HepG2 (cell line): ENCODE results near the gene OTOP3. TPM values are rescaled to one million over a fixed set of nuclear protein-coding genes. Genes with fewer than 3 reads are reported as not detected.

Experiments used
- ARID3A ChIP-seq: IDR thresholded peaks from 2 replicates; pipeline ENCODE4 v1.6.1; 2012; ENCODE audit warnings: low read depth, low read length, improper control_type of control experiment
- E2F5 ChIP-seq: sonication (generic); formaldehyde crosslinking; conservative IDR thresholded peaks from 2 replicates; pipeline ENCODE4 v1.4.0; 2020; ENCODE audit warnings: missing genetic modification reagents
- ESRRA ChIP-seq: sonication (generic); formaldehyde crosslinking; IDR thresholded peaks from 2 replicates; pipeline ENCODE4 v1.5.1; 2020; ENCODE audit warnings: mild to moderate bottlenecking, low read depth, missing genetic modification reagents
- KDM1A ChIP-seq: IDR thresholded peaks from 2 replicates; pipeline ENCODE4 v1.6.1; 2016; ENCODE audit warnings: missing compliant biosample characterization
- MAFF ChIP-seq: IDR thresholded peaks from 2 replicates; pipeline ENCODE4 v1.6.1; 2011; ENCODE audit warnings: low read depth, low read length, improper control_type of control experiment
- MEIS1 ChIP-seq: sonication (generic); formaldehyde crosslinking; IDR thresholded peaks from 2 replicates; pipeline ENCODE4 v1.9.0; 2021; ENCODE audit warnings: mild to moderate bottlenecking, missing genetic modification reagents, moderate library complexity, borderline replicate concordance
- MXD4 ChIP-seq: IDR thresholded peaks from 2 replicates; pipeline ENCODE4 v1.6.1; 2016; ENCODE audit warnings: mild to moderate bottlenecking, missing biosample characterization, missing genetic modification reagents
- NFE2L2 ChIP-seq: fragments of 150-350 bp; IDR thresholded peaks from 2 replicates; pipeline ENCODE4 v1.6.1; 2014; ENCODE audit warnings: low read length
- NONO ChIP-seq, 2 experiments: fragments of 450-650 bp in 1 of 2; sonication (generic) in 1 of 2; formaldehyde crosslinking in 1 of 2; IDR thresholded peaks in 1 of 2; conservative IDR thresholded peaks in 1 of 2; 2 replicates each; pipeline versions ENCODE4 v1.6.1 to v1.8.0; 2017 to 2022; ENCODE audit warnings: mild to moderate bottlenecking in 1 of 2, missing genetic modification reagents in 1 of 2, moderate library complexity in 1 of 2
- PAF1 ChIP-seq: IDR thresholded peaks from 2 replicates; pipeline ENCODE4 v1.6.1; 2016; ENCODE audit warnings: missing genetic modification reagents, missing compliant biosample characterization
- PAWR ChIP-seq: sonication (generic); formaldehyde crosslinking; IDR thresholded peaks from 2 replicates; pipeline ENCODE4 v1.4.0; 2020; ENCODE audit warnings: missing genetic modification reagents, mild to moderate bottlenecking, borderline replicate concordance
- SNAPC2 ChIP-seq: sonication (generic); formaldehyde crosslinking; IDR thresholded peaks from 2 replicates; pipeline ENCODE4 v1.8.1; 2022; ENCODE audit warnings: mild to moderate bottlenecking, missing genetic modification reagents
- ZBTB20 ChIP-seq: sonication (generic); formaldehyde crosslinking; IDR thresholded peaks from 2 replicates; pipeline ENCODE4 v1.8.1; 2023; ENCODE audit warnings: missing genetic modification reagents, low read depth, mild to moderate bottlenecking, borderline replicate concordance
- ZFP41 ChIP-seq: sonication (generic); formaldehyde crosslinking; IDR thresholded peaks from 2 replicates; pipeline ENCODE4 v1.4.0; 2020; ENCODE audit warnings: mild to moderate bottlenecking, missing genetic modification reagents, borderline replicate concordance
- ZGPAT ChIP-seq: IDR thresholded peaks from 2 replicates; pipeline ENCODE4 v1.6.1; 2016; ENCODE audit warnings: mild to moderate bottlenecking
- ZNF225 ChIP-seq: sonication (generic); formaldehyde crosslinking; IDR thresholded peaks from 2 replicates; pipeline ENCODE4 v1.4.0; 2020; ENCODE audit warnings: mild to moderate bottlenecking, missing genetic modification reagents
- ZNF317 ChIP-seq: sonication (generic); formaldehyde crosslinking; IDR thresholded peaks from 2 replicates; pipeline ENCODE4 v1.5.0; 2020; ENCODE audit warnings: mild to moderate bottlenecking, missing genetic modification reagents
- ZNF383 ChIP-seq: sonication (generic); formaldehyde crosslinking; IDR thresholded peaks from 2 replicates; pipeline ENCODE4 v1.4.0; 2020; ENCODE audit warnings: missing genetic modification reagents, mild to moderate bottlenecking, borderline replicate concordance
- ZNF552 ChIP-seq: sonication (generic); formaldehyde crosslinking; IDR thresholded peaks from 2 replicates; pipeline ENCODE4 v1.9.0; 2022; ENCODE audit warnings: missing genetic modification reagents, mild to moderate bottlenecking, borderline replicate concordance
- ZSCAN21 ChIP-seq: sonication (generic); formaldehyde crosslinking; IDR thresholded peaks from 2 replicates; pipeline ENCODE4 v1.8.0; 2022; ENCODE audit warnings: mild to moderate bottlenecking, missing genetic modification reagents, moderate library complexity, borderline replicate concordance
- polyA plus RNA-seq, 8 experiments: library from polyadenylated mRNA; depleted of rRNA in 3 of 8; stranded (reverse) in 7 of 8; unstranded in 1 of 8; fragments of >200 nt; fragmentation: Illumina TruSeq in 4 of 8; extraction: Trizol in 4 of 8; gene quantifications; 2 replicates each; pipeline versions ENCODE4 v1.2.1 to v1.2.3, GENCODE V29; 2011 to 2016; ENCODE audit warnings: low read depth in 4 of 8, missing spikeins in 1 of 8, mixed read lengths in 1 of 8; ENCODE audit not compliant: insufficient read depth in 1 of 8
- total RNA-seq, 5 experiments: library from RNA; depleted of rRNA; stranded (reverse); fragments of >200 nt; fragmentation: Illumina TruSeq; extraction: Trizol; gene quantifications; 2 replicates each; pipeline ENCODE4 v1.2.3, GENCODE V29; 2016; ENCODE audit warnings: low read depth in 1 of 5
- TF ChIP-seq, protein P1 (sequence below): sonication (generic); formaldehyde crosslinking; conservative IDR thresholded peaks from 2 replicates; pipeline ENCODE4 v1.4.0; 2020; ENCODE audit warnings: missing genetic modification reagents
- TF ChIP-seq, protein P2 (sequence below): sonication (generic); formaldehyde crosslinking; conservative IDR thresholded peaks from 2 replicates; pipeline ENCODE4 v1.8.0; 2022; ENCODE audit warnings: mild to moderate bottlenecking, moderate library complexity, missing genetic modification reagents

Gene OTOP3
- total and polyA plus RNA-seq, 2 of the 13 experiments (the other 11 are each of a cell fraction or from before 2014, with no cell fraction given), result not detected

GRCh38 chr17:74981979-74982662 lies 46.4 kb downstream of the OTOP3 start (continued):
- TF ChIP-seq ARID3A, result no peak
- TF ChIP-seq KDM1A, result 0 out of 2 replicates have a peak, but pooled peaks have one; percentile 8
- no peak for TF ChIP-seq NFE2L2
- no peak for TF ChIP-seq NONO (IDR thresholded peaks at IDR 0.05)
- TF ChIP-seq NONO (CRISPR knock-in tag; conservative IDR thresholded peaks at IDR 0.05), result peak; percentile 81
- peak; percentile 67; the same call in 1 of the 2 replicates for TF ChIP-seq ZFP41 (CRISPR knock-in tag)
- peak; percentile 80; the same call in 1 of the 2 replicates for TF ChIP-seq ZSCAN21 (CRISPR knock-in tag)
- no peak for TF ChIP-seq MAFF
- TF ChIP-seq ZNF383 (CRISPR knock-in tag), result peak; percentile 97; the same call in 1 of the 2 replicates
- TF ChIP-seq, protein P1, sequence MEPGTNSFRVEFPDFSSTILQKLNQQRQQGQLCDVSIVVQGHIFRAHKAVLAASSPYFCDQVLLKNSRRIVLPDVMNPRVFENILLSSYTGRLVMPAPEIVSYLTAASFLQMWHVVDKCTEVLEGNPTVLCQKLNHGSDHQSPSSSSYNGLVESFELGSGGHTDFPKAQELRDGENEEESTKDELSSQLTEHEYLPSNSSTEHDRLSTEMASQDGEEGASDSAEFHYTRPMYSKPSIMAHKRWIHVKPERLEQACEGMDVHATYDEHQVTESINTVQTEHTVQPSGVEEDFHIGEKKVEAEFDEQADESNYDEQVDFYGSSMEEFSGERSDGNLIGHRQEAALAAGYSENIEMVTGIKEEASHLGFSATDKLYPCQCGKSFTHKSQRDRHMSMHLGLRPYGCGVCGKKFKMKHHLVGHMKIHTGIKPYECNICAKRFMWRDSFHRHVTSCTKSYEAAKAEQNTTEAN (CRISPR knock-in tag), result peak; percentile 53; the same call in 1 of the 2 replicates
- TF ChIP-seq, protein P2, sequence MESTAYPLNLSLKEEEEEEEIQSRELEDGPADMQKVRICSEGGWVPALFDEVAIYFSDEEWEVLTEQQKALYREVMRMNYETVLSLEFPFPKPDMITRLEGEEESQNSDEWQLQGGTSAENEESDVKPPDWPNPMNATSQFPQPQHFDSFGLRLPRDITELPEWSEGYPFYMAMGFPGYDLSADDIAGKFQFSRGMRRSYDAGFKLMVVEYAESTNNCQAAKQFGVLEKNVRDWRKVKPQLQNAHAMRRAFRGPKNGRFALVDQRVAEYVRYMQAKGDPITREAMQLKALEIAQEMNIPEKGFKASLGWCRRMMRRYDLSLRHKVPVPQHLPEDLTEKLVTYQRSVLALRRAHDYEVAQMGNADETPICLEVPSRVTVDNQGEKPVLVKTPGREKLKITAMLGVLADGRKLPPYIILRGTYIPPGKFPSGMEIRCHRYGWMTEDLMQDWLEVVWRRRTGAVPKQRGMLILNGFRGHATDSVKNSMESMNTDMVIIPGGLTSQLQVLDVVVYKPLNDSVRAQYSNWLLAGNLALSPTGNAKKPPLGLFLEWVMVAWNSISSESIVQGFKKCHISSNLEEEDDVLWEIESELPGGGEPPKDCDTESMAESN, result peak; percentile 78
- TF ChIP-seq ZNF552, result peak; percentile 79; the same call in 1 of the 2 replicates
- peak; percentile 55; the same call in 1 of the 2 replicates for TF ChIP-seq E2F5 (CRISPR knock-in tag)
- peak; percentile 45; the same call in 1 of the 2 replicates for TF ChIP-seq ZNF317 (CRISPR knock-in tag)
- TF ChIP-seq ZGPAT, result peak; percentile 91
- peak; percentile 76 for TF ChIP-seq MEIS1 (CRISPR knock-in tag)
- peak; percentile 86 for TF ChIP-seq ESRRA (CRISPR knock-in tag)
- peak; percentile 73 for TF ChIP-seq ZBTB20 (CRISPR knock-in tag)
- no peak; the same call in 1 of the 2 replicates for TF ChIP-seq PAWR (CRISPR knock-in tag)
- TF ChIP-seq SNAPC2, result peak; percentile 55; the same call in 1 of the 2 replicates
- TF ChIP-seq MXD4 (CRISPR knock-in tag), result peak; percentile 80; the same call in 1 of the 2 replicates
- TF ChIP-seq ZNF225 (CRISPR knock-in tag), result 0 out of 2 replicates have a peak, but pooled peaks have one; percentile 77
- no peak for TF ChIP-seq PAF1 (CRISPR knock-in tag)
